ENCODE results near the gene DST. TPM values are rescaled to one million over a fixed set of nuclear protein-coding genes. Genes with fewer than 3 reads are reported as not detected.

Gene DST
- total and polyA plus RNA-seq, 2 donors (not counting 1 experiment from before 2014, with no cell fraction given): 78.6 to 670 TPM

DNA sequence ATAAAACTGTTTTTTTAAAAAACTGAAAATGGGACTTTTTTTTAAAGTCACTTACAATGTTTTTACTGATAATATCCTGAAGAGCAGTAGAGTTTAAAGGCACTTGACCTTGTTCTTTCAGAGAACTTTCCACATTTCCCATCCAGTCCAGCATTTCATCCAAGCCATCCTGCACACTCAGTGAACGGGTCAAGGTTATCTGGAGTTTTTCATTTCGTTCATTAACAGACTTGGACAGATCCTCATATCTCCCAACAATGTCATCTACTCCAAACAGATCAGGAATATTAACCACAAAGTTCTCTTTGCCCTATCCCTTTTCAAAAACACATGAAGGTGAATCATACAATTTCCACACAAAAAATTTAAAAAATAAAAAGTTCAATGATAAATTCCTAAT lies 69.1 kb downstream of the DST start:
- Histone ChIP-seq H3K4me1 (ENCODE audit: control insufficient read depth, extremely low read depth, insufficient read depth, low read length) (no peaks in the 10 kb centered on the region), H3K9ac (ENCODE audit: insufficient read depth, low read length) (no peak overlapping the region), H2AFZ (ENCODE audit: low read length) (no peak overlapping the region), H3K4me2 (ENCODE audit: extremely low read depth, insufficient read depth, low read length) (no peak overlapping the region), H3K27ac (ENCODE audit: insufficient read depth, low read length) (no peak overlapping the region), H3K36me3 (ENCODE audit: control insufficient read depth, insufficient read depth, low read length) (peaks cover 5% of the 10 kb centered on the region), H3K4me3 (replicated peaks in 1 of 4; ENCODE audit: control extremely low read depth in 1 of 4, insufficient read depth in 1 of 4, low read depth in 3 of 4, low read length in 4 of 4) (no peak overlapping the region), H3K27me3 (ENCODE audit: control insufficient read depth, insufficient read depth, low read length) (no peaks in the 10 kb centered on the region), H3K79me2 (ENCODE audit: control insufficient read depth, insufficient read depth, low read length) (no peaks in the 10 kb centered on the region), H4K20me1 (ENCODE audit: control insufficient read depth, extremely low read depth, insufficient read depth, low read length) (no peaks in the 10 kb centered on the region), H3K9me3 (ENCODE audit: control insufficient read depth, insufficient read depth, low read depth, low read length) (no peaks in the 10 kb centered on the region)
- peak in 1 of 2 donors; percentile 20 for DNase-seq (ENCODE audit: low read depth in 2 of 2)
- TF ChIP-seq EZH2 (IDR thresholded peaks at IDR 0.05; ENCODE audit: low read length, missing control alignments): no peak
- TF ChIP-seq CTCF (conservative IDR thresholded peaks at IDR 0.05 in 1 of 2, IDR thresholded peaks at IDR 0.05 in 1 of 2; ENCODE audit: low read depth in 1 of 2, low read length in 2 of 2): no peak

DNA sequence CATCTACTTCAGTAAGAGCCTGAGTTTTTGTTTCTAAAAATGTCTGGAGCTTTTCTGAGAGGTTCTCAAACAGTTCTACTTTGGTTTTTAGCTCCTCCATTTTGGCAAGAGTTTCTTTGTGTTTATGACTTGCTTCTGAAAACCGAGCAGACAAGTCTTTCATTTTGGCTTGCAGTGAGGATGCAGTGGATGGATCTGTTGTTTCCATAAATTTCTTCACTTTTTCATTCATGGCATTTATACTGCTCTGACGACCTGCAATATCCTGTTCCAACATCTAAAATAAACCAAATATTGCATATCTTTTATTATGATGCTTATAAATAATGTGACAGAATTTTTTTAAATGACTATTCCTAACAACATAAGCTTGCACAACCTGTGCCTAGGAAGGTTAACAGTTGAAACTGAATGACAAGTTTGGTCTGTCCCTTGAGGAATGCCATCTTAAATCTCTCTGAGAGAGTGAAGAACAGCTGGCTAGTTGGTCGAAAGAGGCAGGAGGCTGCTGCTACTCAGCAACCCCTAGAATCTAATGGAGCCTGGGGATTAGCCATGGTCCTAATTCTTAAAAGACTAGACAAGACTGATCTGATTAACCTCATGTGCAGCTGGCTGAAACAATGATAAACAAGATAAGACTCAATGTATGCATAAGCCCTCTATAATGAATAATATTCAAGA lies 69.8 kb downstream of the DST start:
- Histone ChIP-seq H3K79me2 (ENCODE audit: control insufficient read depth, insufficient read depth, low read length) (no peaks in the 10 kb centered on the region), H3K4me3 (replicated peaks in 1 of 4; ENCODE audit: control extremely low read depth in 1 of 4, insufficient read depth in 1 of 4, low read depth in 3 of 4, low read length in 4 of 4) (no peak overlapping the region), H3K27me3 (ENCODE audit: control insufficient read depth, insufficient read depth, low read length) (no peaks in the 10 kb centered on the region), H2AFZ (ENCODE audit: low read length) (no peak overlapping the region), H3K4me1 (ENCODE audit: control insufficient read depth, extremely low read depth, insufficient read depth, low read length) (no peaks in the 10 kb centered on the region), H3K9me3 (ENCODE audit: control insufficient read depth, insufficient read depth, low read depth, low read length) (no peaks in the 10 kb centered on the region), H3K27ac (ENCODE audit: insufficient read depth, low read length) (no peak overlapping the region), H3K36me3 (ENCODE audit: control insufficient read depth, insufficient read depth, low read length) (peaks cover 7% of the 10 kb centered on the region), H4K20me1 (ENCODE audit: control insufficient read depth, extremely low read depth, insufficient read depth, low read length) (no peaks in the 10 kb centered on the region), H3K4me2 (ENCODE audit: extremely low read depth, insufficient read depth, low read length) (no peak overlapping the region), H3K9ac (ENCODE audit: insufficient read depth, low read length) (no peak overlapping the region)
- DNase-seq (ENCODE audit: low read depth in 2 of 2): peak in 1 of 2 donors; percentile 38
- TF ChIP-seq EZH2 (IDR thresholded peaks at IDR 0.05; ENCODE audit: low read length, missing control alignments): no peak
- no peak for TF ChIP-seq CTCF (conservative IDR thresholded peaks at IDR 0.05 in 1 of 2, IDR thresholded peaks at IDR 0.05 in 1 of 2; ENCODE audit: low read depth in 1 of 2, low read length in 2 of 2)

GRCh38 chr6:56571605-56572004 lies 71.1 kb downstream of the DST start:
- Histone ChIP-seq H3K4me3 (replicated peaks in 1 of 4; ENCODE audit: control extremely low read depth in 1 of 4, insufficient read depth in 1 of 4, low read depth in 3 of 4, low read length in 4 of 4) (no peak overlapping the region), H3K27ac (ENCODE audit: insufficient read depth, low read length) (no peak overlapping the region), H3K36me3 (ENCODE audit: control insufficient read depth, insufficient read depth, low read length) (peaks cover 6% of the 10 kb centered on the region)

More at GRCh38 chr6:56571605-56572004, 71.1 kb downstream of the DST start:
- H3K27me3 ChIP-seq (ENCODE audit: control insufficient read depth, insufficient read depth, low read length): no peaks in the 10 kb centered on the region
- no peaks in the 10 kb centered on the region for H3K79me2 ChIP-seq (ENCODE audit: control insufficient read depth, insufficient read depth, low read length)
- DNase-seq (ENCODE audit: low read depth in 2 of 2): no peak
- TF ChIP-seq EZH2 (IDR thresholded peaks at IDR 0.05; ENCODE audit: low read length, missing control alignments) (no peak), CTCF (conservative IDR thresholded peaks at IDR 0.05 in 1 of 2, IDR thresholded peaks at IDR 0.05 in 1 of 2; ENCODE audit: low read depth in 1 of 2, low read length in 2 of 2) (no peak)
- H3K4me2 ChIP-seq (ENCODE audit: extremely low read depth, insufficient read depth, low read length): no peak overlapping the region
- H3K9me3 ChIP-seq (ENCODE audit: control insufficient read depth, insufficient read depth, low read depth, low read length): no peaks in the 10 kb centered on the region
- no peaks in the 10 kb centered on the region for H4K20me1 ChIP-seq (ENCODE audit: control insufficient read depth, extremely low read depth, insufficient read depth, low read length)
- no peaks in the 10 kb centered on the region for H3K4me1 ChIP-seq (ENCODE audit: control insufficient read depth, extremely low read depth, insufficient read depth, low read length)
- no peak overlapping the region for H3K9ac ChIP-seq (ENCODE audit: insufficient read depth, low read length)
- no peak overlapping the region for H2AFZ ChIP-seq (ENCODE audit: low read length)
